HG03060 (cell line): Measurements from ENCODE around the gene THEMIS.
A peak's percentile ranks its signal among the peaks of the same experiment; 100 is the strongest.
"Not testable (repeated sequence)": the region's sequence is repeated elsewhere in the genome, so short reads cannot be mapped to it uniquely, and the experiment has no call there.

Source experiments
- ATAC-seq: cut with Tn5 transposase; IDR thresholded peaks from one replicate; pipeline ENCODE4 v1.9.1; 2021; ENCODE audit warnings: low read depth, moderate number of reproducible peaks; ENCODE audit not compliant: unreplicated experiment

Gene THEMIS

DNA sequence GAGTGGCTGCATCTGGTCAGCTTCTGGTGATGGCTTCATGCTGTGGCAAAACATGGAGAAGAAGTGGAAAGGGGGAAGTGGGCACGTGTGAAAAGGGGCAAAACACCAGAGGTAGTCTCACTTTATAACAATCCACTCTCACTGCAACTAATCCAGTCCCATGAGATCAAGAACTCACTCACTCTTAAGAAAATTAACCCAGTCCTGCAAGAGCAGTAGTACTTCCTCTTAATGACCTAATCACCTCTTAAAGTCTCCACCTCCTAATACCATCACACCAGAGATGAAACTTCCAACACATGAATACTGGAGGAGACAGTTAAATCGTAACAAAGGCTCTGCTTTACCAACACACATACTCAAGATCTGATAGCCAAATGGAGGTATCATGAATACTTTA, 152.6 kb downstream of the THEMIS start:
- no peak for ATAC-seq

DNA sequence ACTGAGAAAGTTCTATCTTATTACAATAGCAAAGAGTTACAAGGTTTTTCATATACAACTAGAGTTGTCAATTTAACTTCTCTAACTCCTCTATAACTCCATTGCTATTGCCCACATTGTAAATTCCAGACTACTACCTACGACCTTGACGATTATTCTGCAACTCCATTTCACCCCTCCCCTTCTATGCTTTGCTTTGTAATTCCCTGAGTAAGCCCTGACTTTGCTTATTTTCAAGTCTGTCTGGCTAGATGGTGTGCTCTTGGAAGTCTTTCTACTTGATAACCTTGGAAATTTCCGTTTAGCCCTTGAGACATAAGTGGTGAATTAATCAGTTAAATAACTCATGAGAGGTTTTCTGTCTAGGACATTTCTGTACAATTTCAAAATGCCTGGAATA, 162.4 kb downstream of the THEMIS start:
- ATAC-seq = no peak

DNA sequence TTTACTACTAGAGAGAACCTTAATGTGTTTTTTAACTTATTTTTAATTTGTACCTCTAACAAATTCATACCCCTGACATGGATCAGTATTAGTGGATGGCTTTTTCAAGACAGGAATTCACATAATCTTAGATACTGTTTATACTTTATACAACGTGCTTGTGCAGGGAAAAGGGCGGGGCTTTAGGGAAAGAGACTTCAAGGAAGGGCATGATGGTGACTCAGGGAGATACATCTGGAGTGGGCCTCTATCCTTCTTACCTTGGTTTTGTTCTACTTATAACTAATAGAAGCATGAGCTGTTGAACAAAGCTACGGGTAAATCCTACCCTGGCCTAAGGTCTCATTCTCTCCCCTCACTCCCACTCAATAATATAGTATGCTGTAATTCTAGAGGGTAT, 163.1 kb downstream of the THEMIS start:
- ATAC-seq = no peak

DNA sequence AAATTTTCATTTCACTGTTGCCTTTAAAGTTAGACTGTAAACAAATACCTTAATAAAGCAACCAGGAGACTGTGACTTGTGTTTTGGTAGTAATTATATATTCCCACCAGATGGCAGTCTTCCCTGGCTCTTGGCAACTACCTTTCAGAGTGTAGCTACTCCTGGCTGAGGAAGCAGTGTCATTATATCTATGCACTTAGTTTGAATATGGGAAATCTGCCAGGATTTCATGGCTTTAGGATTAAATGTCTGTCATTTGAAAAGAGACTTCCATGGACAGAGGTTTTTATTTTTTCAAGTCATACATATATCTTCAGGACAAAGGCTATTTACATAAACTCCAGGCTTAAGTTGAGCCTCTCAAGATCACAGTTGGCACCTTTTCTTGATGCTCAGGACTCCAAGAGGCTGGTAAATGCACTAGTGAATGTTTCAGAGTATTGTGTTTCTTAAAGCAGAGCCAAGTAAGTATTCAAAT, 163.8 kb downstream of the THEMIS start:
- ATAC-seq = peak; percentile 92

DNA sequence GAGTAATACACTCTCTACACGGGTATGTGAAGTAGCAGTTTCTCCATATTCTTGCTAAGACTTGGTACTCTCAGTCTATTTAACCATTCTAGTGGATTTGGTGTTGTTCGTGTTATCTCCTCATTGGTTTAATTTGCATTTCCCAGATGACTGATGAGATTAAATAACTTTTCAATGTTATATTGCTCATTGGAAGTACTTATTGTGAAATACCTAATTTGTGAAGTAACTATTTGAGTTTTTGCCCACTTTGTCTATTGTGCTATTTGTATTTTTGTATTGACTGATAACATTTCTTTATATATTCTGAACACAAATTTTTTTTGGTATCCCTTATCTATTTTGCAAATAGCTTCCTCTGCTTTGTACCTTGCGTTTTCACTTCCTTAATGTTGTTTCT, 167.9 kb downstream of the THEMIS start:
- ATAC-seq = no peak

DNA sequence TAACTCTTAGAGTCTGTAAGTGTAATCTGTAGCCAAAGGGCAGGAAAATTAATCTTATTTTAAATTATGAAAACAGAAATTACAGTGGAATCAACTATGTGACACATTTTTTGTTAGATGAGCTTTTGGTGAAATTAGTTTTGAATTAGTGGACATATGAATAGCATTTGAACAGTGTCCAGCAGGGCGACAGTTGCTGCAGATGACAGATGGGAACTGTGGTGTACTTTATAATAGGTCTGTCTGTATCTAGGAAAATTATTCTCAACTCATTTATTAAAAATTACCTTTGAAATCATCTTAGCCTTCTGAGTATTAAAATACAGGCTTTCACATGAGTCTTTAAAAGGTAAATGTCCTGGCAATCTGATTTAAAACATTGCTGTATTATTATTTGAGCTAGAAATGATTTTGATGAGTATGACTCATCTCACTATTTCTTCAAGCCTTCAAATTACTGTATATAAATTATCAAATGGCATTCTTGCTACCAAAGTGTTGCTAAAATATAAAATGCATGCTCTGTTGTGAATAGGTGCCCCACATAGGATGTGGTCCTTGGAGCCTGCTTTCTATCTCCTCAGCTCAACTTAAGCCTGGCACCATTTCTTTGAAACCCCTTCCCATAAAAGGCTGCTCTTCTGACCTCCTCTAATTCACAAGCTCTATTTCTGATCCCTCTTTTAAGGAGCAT, 173.5 kb downstream of the THEMIS start:
- ATAC-seq = no peak

DNA sequence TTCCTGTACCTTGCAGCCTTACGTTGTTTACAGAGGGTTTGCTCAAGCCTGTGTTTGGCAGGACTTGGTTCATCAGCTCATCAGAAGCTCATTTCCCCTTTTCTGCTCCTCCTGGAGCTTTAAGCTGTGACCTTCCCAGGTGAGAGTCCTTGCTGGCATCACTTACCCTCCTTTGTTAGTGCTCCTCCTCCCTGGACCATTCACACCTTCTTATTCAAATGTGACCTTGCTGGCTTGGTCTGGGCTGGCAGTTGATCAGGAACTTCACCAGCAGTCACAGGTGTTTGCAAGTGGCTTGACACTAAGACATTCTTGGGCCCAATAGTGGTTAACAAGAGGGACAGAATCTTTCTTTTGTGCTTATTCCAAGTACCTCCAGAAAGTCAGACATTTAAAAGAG, 175.0 kb downstream of the THEMIS start:
- ATAC-seq = no peak

DNA sequence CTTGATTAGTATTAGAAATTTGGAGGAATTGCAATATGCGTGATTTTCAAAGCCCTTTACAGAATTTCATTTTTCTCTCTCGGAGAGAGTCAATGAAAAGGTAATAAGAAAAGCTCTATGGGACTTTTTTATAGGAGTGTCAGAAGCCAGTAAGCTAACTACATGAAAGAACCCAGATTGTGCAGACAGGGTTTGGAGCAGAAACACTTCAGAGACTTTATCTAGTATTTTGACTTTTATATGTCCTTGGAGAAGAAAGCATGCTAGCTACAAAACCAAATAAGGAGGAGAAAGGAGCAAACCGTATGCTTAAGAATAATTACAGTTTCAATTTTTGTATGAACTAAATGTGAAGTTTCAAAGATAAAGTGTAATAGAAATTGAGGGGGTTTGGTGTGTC, 182.2 kb downstream of the THEMIS start:
- ATAC-seq = no peak

DNA sequence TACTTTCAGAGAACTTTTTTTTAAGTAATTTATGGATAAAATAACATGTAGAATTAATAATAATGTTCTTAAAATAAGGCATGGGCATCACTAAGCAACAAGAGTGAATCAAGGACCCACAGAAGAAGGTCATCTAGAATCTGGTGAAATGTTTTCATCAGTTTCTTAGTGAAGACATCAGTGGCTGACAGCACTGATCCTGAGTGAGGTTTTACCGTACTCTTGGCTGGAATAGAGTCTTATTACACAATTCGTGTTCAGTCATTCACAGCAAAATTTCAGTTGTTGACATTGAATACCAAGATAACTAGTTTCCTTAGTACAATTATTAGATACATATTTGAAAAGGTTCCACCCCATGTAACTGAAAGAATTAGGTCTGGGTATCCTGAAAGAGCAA, 183.5 kb downstream of the THEMIS start:
- ATAC-seq = no peak

DNA sequence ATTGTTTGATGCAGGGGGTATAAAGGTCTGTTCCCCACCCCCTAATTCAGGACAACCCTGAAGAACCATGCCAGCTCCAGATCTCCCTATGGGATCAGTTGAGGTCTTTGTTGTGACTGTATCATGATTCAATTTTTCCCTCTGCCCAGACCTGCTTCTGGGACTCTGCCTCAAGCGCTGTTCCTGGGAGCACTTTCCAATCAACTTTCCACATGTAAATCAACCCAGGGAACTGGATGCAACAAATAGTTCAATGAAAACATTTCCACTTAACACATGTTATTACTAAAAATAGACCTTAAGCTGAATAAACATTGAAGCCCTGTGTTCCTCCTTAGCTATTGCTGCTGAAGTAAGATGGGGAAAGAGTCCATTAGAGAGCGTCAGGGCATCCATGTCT, 184.4 kb downstream of the THEMIS start:
- ATAC-seq = no peak

DNA sequence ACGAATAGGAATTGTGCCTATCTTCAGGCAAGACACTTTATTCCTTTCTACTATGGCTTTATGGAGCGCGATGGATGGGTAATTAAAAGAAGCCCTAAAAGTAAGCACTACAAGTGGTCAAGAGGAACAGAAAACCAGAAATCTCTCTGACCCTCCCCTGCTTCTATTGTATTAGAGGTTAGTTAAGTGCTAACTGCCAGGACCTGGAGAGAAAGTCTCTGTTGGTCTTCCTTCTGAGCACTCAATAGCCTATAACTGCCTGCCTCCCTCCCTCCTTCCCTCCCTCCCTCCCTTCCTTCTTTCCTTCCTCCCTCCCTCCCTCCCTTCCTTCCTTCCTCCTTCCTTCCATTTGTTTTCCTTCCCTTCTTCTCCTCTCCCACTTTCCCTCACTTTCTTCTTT, 190.2 kb downstream of the THEMIS start:
- ATAC-seq = no peak

DNA sequence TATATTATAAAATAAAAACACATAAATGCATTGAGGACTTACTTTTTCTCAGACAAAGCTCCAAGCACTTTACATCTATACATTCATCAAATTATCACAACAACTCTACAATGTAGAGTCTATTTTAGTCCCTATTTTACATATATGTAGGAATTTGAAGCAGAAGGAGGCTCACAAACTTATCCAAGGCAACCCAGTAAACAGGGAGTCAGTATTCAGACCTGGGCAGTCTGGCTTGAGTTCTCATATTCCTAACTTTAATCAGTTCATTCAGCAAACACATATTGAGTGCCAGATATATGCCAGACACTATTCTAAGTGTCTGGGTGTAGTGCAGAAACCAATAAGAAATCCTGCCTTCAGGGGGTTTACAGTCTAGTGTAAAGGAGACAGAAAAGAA, 194.6 kb downstream of the THEMIS start:
- ATAC-seq = no peak

DNA sequence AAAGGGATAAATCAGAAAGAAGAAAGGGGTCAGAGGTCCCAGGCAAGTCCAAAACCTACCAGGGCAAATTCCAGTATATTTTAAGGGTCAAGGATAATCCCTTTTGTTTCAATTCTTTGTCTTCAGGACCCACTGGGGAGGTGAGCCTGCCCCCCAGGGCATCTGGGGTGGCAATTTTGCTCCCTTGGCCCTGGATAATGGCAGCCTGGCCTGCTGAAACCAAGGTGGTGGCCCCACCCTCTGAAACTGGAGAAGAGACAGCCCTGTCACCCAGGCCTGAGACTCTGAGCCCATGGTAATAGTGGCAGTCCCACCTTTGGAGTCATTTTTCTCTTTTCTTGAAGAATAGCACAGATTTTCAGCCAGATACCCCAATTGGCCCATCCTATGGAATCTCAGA, 205.8 kb downstream of the THEMIS start:
- no peak for ATAC-seq

DNA sequence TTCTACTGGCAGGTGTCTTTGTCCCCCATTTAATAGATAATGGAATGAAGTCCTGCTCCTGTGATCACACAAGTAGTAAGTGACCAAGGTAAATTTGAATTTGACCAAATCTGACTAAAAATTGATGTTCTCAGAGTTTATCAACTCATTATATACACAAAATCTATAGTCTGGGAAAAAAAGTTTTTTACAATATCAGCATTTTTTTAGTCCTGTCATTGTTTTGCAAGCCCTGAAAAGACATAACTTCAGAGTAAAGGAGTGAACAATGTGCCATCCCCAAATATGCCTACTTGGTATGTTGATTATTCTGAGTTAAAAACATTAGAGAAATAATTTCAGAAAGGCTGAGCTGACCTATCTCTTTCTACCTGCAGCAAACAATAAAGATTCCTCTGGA, 209.7 kb downstream of the THEMIS start:
- ATAC-seq = no peak

DNA sequence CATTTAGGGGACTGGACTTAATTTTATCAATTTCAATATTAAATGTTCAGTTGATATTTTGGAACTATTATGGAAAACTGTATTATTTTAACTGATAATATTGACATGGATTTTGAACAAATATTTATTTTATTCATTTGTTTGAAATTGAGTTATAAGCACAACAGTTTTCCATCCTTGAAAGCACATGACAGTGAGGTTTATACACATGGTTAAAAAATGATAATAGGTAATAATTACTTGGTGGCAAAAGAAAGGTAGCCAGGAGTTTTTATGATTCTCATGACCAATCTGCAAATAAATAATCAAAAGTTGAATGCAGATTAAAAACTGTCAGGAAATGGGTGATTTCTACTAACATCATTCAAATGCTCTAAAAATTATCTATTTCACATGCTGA, 210.3 kb downstream of the THEMIS start:
- ATAC-seq = no peak

DNA sequence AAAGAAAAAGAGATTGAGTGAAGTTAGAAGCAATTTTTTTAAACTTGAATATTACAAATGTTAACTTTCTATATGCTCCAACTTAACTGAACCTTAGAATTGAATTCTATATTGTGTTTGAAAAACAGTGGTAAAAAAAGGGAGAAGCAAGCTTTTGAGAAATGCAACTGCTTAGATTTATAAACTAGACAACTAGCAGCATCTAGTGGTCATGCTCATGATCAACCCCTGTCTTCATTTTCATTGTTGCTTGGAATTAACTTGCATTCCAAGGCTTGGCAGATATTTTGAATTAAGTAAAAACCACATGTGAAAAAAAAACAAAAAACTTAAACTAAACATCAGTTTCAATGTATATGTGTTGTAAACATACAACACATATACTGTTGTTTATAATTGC, 210.8 kb downstream of the THEMIS start:
- ATAC-seq = no peak

DNA sequence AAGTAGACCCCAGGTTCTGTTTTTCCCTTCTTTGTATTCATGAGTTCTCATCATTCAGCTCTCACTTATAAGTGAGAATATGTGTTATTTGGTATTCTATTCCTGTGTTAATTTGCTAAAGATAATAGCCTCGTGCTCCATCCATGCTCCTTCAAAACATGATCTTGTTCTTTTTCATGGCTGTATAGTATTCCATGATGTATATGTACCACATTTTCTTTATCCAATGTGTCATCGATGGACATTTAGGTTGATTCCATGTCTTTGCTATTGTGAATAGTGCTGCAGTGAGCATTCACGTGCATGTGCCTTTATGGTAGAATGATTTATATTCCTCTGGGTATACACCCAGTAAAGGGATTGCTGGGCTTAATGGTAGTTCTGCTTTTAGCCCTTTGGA, 213.4 kb downstream of the THEMIS start:
- not testable (repeated sequence) for ATAC-seq

DNA sequence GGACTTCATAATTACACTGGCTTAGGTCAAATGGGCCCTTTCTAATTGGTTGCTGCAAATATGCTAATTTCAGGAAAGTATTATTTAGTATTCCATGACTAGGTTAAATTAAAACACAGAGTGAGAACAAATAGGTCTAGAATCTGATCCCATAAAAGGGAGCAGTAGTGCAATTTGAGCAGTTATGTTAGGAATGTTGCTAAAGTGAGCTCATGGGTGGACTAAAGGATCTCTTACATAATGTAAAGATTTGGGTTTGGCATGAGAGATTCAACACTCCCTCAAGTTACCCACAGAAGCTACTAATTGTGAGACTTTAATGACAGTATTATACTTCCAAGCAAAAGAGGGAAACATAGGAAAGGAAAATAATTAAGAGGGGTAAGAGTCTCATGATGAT, 214.8 kb downstream of the THEMIS start:
- no peak for ATAC-seq

DNA sequence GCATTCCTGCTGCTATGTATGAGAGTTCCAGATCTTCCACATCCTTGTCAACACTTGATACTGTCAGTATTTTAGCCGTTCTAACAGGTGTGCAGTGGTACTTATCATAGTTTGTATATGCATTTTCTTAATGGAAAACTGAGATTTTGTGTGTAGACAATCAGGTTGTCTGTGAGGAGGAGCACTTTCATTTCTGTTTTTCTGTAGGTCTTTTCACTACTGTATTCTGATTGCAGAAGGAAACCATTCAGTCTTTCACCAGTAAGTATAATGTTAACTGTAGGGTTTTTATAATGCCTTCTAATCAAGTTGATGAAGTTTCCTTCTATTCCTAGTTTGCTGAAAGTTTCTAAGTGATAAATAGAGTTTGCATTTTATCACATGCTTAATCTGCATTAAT, 216.4 kb downstream of the THEMIS start:
- no peak for ATAC-seq
